ENCODE measurements around the gene MTIF2. TPM values are rescaled to one million over a fixed set of nuclear protein-coding genes. Genes with fewer than 3 reads are reported as not detected.
A peak's percentile ranks its signal among the peaks of the same experiment; 100 is the strongest.

Gene MTIF2
- total and polyA plus RNA-seq, 9 of the 15 experiments (the other 6 are each of a cell fraction or from before 2014, with no cell fraction given), result 58.7 to 143 (median 105) TPM

DNA sequence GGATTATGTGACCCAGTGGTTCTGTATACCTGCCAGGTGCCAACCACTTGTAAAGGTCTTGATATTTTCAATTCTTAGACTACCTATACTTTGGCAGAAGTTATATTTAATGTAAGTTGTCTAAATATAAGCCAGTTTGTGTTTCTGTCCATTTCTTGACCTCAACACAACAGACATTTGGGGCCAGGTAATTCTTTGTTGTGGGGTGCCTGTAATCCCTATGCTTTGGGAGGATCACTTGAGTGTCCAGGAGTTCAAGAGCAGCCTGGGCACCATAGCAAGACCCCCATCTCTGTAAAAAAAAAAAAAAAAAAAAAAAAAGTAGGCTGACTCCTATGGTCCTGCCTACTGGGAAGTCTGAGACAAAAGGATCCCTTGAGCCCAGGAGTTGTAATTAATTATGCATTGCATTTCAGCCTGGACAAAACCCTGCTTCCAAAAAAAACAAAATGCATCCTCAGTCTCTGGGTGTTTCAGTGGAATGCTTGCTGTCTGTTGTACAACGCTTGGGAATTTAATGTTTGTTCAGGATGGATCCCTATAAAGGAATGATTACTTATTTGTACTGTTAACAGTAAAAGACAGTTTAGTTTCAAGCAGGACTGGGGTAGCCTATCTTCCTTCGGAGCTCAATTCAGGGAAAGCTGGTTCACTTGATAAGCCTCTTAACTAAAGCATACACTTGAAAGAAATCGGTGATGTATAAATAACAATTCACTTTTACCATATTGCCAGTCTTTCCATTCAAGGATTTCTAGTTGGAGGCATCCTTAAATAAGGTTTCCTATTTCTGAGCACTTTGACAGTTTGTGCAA is 33.1 kb downstream of the MTIF2 start (continued):
- TF ChIP-seq, protein P1, sequence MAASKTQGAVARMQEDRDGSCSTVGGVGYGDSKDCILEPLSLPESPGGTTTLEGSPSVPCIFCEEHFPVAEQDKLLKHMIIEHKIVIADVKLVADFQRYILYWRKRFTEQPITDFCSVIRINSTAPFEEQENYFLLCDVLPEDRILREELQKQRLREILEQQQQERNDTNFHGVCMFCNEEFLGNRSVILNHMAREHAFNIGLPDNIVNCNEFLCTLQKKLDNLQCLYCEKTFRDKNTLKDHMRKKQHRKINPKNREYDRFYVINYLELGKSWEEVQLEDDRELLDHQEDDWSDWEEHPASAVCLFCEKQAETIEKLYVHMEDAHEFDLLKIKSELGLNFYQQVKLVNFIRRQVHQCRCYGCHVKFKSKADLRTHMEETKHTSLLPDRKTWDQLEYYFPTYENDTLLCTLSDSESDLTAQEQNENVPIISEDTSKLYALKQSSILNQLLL (CRISPR knock-in tag; IDR thresholded peaks at IDR 0.05; ENCODE audit: borderline replicate concordance), result no peak
- 0 out of 2 replicates have a peak, but pooled peaks have one; percentile 9 for TF ChIP-seq POLR2AphosphoS2 (IDR thresholded peaks at IDR 0.05; ENCODE audit: low read length)
- peak; percentile 64 for TF ChIP-seq ARID1B (IDR thresholded peaks at IDR 0.05)
- peak; percentile 40 for TF ChIP-seq CCNT2 (IDR thresholded peaks at IDR 0.05; ENCODE audit: borderline replicate concordance, extremely low read depth, insufficient read length, low read depth, low read length)
- TF ChIP-seq, protein P2, sequence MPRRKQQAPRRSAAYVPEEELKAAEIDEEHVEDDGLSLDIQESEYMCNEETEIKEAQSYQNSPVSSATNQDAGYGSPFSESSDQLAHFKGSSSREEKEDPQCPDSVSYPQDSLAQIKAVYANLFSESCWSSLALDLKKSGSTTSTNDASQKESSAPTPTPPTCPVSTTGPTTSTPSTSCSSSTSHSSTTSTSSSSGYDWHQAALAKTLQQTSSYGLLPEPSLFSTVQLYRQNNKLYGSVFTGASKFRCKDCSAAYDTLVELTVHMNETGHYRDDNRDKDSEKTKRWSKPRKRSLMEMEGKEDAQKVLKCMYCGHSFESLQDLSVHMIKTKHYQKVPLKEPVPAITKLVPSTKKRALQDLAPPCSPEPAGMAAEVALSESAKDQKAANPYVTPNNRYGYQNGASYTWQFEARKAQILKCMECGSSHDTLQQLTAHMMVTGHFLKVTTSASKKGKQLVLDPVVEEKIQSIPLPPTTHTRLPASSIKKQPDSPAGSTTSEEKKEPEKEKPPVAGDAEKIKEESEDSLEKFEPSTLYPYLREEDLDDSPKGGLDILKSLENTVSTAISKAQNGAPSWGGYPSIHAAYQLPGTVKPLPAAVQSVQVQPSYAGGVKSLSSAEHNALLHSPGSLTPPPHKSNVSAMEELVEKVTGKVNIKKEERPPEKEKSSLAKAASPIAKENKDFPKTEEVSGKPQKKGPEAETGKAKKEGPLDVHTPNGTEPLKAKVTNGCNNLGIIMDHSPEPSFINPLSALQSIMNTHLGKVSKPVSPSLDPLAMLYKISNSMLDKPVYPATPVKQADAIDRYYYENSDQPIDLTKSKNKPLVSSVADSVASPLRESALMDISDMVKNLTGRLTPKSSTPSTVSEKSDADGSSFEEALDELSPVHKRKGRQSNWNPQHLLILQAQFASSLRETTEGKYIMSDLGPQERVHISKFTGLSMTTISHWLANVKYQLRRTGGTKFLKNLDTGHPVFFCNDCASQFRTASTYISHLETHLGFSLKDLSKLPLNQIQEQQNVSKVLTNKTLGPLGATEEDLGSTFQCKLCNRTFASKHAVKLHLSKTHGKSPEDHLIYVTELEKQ (CRISPR knock-in tag; IDR thresholded peaks at IDR 0.05), result no peak
- TF ChIP-seq, protein P3, sequence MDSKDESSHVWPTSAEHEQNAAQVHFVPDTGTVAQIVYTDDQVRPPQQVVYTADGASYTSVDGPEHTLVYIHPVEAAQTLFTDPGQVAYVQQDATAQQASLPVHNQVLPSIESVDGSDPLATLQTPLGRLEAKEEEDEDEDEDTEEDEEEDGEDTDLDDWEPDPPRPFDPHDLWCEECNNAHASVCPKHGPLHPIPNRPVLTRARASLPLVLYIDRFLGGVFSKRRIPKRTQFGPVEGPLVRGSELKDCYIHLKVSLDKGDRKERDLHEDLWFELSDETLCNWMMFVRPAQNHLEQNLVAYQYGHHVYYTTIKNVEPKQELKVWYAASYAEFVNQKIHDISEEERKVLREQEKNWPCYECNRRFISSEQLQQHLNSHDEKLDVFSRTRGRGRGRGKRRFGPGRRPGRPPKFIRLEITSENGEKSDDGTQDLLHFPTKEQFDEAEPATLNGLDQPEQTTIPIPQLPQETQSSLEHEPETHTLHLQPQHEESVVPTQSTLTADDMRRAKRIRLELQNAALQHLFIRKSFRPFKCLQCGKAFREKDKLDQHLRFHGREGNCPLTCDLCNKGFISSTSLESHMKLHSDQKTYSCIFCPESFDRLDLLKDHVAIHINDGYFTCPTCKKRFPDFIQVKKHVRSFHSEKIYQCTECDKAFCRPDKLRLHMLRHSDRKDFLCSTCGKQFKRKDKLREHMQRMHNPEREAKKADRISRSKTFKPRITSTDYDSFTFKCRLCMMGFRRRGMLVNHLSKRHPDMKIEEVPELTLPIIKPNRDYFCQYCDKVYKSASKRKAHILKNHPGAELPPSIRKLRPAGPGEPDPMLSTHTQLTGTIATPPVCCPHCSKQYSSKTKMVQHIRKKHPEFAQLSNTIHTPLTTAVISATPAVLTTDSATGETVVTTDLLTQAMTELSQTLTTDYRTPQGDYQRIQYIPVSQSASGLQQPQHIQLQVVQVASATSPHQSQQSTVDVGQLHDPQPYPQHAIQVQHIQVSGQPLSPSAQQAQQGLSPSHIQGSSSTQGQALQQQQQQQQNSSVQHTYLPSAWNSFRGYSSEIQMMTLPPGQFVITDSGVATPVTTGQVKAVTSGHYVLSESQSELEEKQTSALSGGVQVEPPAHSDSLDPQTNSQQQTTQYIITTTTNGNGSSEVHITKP (IDR thresholded peaks at IDR 0.05; ENCODE audit: partially characterized antibody), result no peak
- no peak for TF ChIP-seq ZNF407 (IDR thresholded peaks at IDR 0.05; ENCODE audit: low read depth)
- no peak for TF ChIP-seq ZFX (CRISPR knock-in tag; IDR thresholded peaks at IDR 0.05)
- no peak for TF ChIP-seq E2F3 (CRISPR knock-in tag; IDR thresholded peaks at IDR 0.05)
